Right ventricle myocardium superior (tissue), 1 donor: ENCODE measurements around the gene ALG10B. TPM values are rescaled to one million over a fixed set of nuclear protein-coding genes. Genes with fewer than 3 reads are reported as not detected.
"Not testable (repeated sequence)": the region's sequence is repeated elsewhere in the genome, so short reads cannot be mapped to it uniquely, and the experiment has no call there.

Experiments used
- ATAC-seq: fragments of 200-7000 bp; cut with Tn5 transposase; one replicate; pipeline ENCODE4 v1.9.1; 2020; ENCODE audit warnings: mild to moderate bottlenecking; ENCODE audit not compliant: poor library complexity
- DNase-seq: peaks from one replicate; pipeline ENCODE4 v3.0.0-alpha.2; 2020
- intact Hi-C: fragments of 100-400 bp; cut with DNase I; formaldehyde crosslinking; loops from one replicate; pipeline ENCODE4 v1.11.2; 2022
- long read RNA-seq: library from polyadenylated mRNA; unstranded; transcript quantifications from one replicate; pipeline ENCODE4 v2.0.0, GENCODE V29; 2021
- total RNA-seq: library from RNA; stranded (reverse); fragmentation: NEBNext Ultra II Directional; extraction: Animal tissue kit (Norgen Biotek cat#: 25700); gene quantifications from one replicate; pipeline ENCODE4 v1.2.1, GENCODE V29; 2021
- donor health status: DM: no; HTN: yes; CAD: no; lungs with severe emphysema.

Gene ALG10B
- total RNA-seq, result 4.2 TPM
- long read RNA-seq, full-length matches to known transcripts, result 1 of 2 reads
- long read RNA-seq, partial matches to known transcripts, result 0 of 2 reads
- long read RNA-seq, other reads (novel, unspliced or antisense), result 1 of 2 reads

GRCh38 chr12:38316391-38317129, at the start of gene ALG10B:
Gene ALG10B (plus strand): TSS chr12:38316774. CDS start chr12:38316894, 120 bp downstream.
- ATAC-seq (peak; percentile 100), DNase-seq (peak; percentile 93)
- intact Hi-C loops, result loop anchor here (2.0 kb wide), 1 partner anchor 176 kb away; no protein-coding TSS in a partner anchor

- DNase-seq (no peak), ATAC-seq (no peak)
- intact Hi-C loops, result no loop called here
These were observed 48.0 kb upstream of the ALG10B start for GRCh38 chr12:38268612-38269011.

- no peak for ATAC-seq
- DNase-seq, result no peak
- intact Hi-C loops, result no loop called here
These were observed 46.7 kb upstream of the ALG10B start for GRCh38 chr12:38269897-38270296.

GRCh38 chr12:38279756-38280155, 36.8 kb upstream of the ALG10B start:
- intact Hi-C loops, result no loop called here
- DNase-seq (no peak), ATAC-seq (no peak)

GRCh38 chr12:38282886-38283285, 33.7 kb upstream of the ALG10B start:
- intact Hi-C loops, result no loop called here
- no peak for ATAC-seq

GRCh38 chr12:38289396-38289795, 27.2 kb upstream of the ALG10B start:
- ATAC-seq, result no peak
- no peak for DNase-seq
- intact Hi-C loops, result no loop called here

More at GRCh38 chr12:38282886-38283285, 33.7 kb upstream of the ALG10B start:
- no peak for DNase-seq

- intact Hi-C loops, result no loop called here
- ATAC-seq, result no peak
- DNase-seq, result no peak
These were observed 25.4 kb upstream of the ALG10B start for GRCh38 chr12:38291160-38291559.

GRCh38 chr12:38302972-38303371, 13.6 kb upstream of the ALG10B start:
- intact Hi-C loops, DNase-seq, ATAC-seq: not testable (repeated sequence)

GRCh38 chr12:38321966-38322365, 5.4 kb downstream of the ALG10B start:
- intact Hi-C loops, ATAC-seq, DNase-seq: not testable (repeated sequence)

GRCh38 chr12:38324912-38325311, 8.3 kb downstream of the ALG10B start:
- intact Hi-C loops, result no loop called here
- DNase-seq (no peak), ATAC-seq (no peak)

GRCh38 chr12:38327356-38327755, 10.8 kb downstream of the ALG10B start:
- intact Hi-C loops, result no loop called here
- DNase-seq, result no peak
- ATAC-seq, result no peak

GRCh38 chr12:38328306-38328895, 11.8 kb downstream of the ALG10B start:
- ATAC-seq, result no peak
- no peak for DNase-seq
- intact Hi-C loops, result no loop called here

GRCh38 chr12:38330414-38330813, 13.8 kb downstream of the ALG10B start:
- not testable (repeated sequence) for ATAC-seq
- DNase-seq, result peak; percentile 32
- intact Hi-C loops, result loop anchor here (5.0 kb wide), 1 partner anchor 772 kb away; no protein-coding TSS in a partner anchor

GRCh38 chr12:38332814-38333213, 16.2 kb downstream of the ALG10B start:
- no peak for ATAC-seq
- intact Hi-C loops, result loop anchor here (5.0 kb wide), 1 partner anchor 769 kb away; no protein-coding TSS in a partner anchor

GRCh38 chr12:38342444-38342843, 25.9 kb downstream of the ALG10B start:
- intact Hi-C loops, result no loop called here
- ATAC-seq (no peak), DNase-seq (no peak)

More at GRCh38 chr12:38332814-38333213, 16.2 kb downstream of the ALG10B start:
- DNase-seq, result no peak

GRCh38 chr12:38343256-38343655, 26.7 kb downstream of the ALG10B start:
- intact Hi-C loops, result not testable (repeated sequence)

GRCh38 chr12:38343916-38344315, 27.3 kb downstream of the ALG10B start:
- intact Hi-C loops, ATAC-seq, DNase-seq: not testable (repeated sequence)

More at GRCh38 chr12:38343256-38343655, 26.7 kb downstream of the ALG10B start:
- not testable (repeated sequence) for DNase-seq, ATAC-seq

- no peak for ATAC-seq
- no peak for DNase-seq
These were observed 34.0 kb downstream of the ALG10B start for GRCh38 chr12:38350342-38351174.

GRCh38 chr12:38351175-38351508, 34.6 kb downstream of the ALG10B start:
- ATAC-seq, DNase-seq, intact Hi-C loops: not testable (repeated sequence)

More at GRCh38 chr12:38350342-38351174, 34.0 kb downstream of the ALG10B start:
- intact Hi-C loops, result no loop called here
